Lower leg skin (tissue), 3 donors: ENCODE data around the gene HDAC4.

ENCODE experiments used
- POLR2A ChIP-seq, 2 donors: fragments of 450-650 bp; IDR thresholded peaks; one replicate each; pipeline ENCODE4 v1.6.1; 2016 to 2017; ENCODE audit warnings: antibody characterized with exemption in 2 of 2, mild to moderate bottlenecking in 1 of 2, moderate library complexity in 1 of 2
- TF ChIP-seq, protein P1 (sequence below), 3 donors: fragments of 450-650 bp; IDR thresholded peaks; one replicate each; pipeline ENCODE4 v1.5.1; 2016; ENCODE audit warnings: antibody characterized with exemption in 3 of 3, mild to moderate bottlenecking in 3 of 3, moderate library complexity in 2 of 3

DNA sequence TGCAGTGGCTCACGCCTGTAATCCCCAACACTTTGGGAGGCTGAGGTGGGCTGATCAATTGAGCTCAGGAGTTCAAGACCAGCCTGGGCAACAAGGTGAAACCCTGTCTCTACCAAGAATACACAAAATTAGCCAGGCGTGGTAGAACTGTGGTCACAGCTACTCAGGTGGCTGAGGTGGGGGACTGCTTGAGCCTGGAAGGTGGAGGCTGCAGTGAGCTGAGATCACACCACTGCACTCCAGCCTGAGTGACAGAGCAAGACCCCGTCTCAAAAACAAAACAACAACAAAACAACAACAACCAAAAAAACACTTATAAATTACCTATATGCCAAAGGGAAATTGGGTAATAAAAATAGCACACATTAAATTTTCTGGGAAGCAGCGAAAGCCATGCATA lies 141.6 kb downstream of the HDAC4 start:
- TF ChIP-seq, protein P1, sequence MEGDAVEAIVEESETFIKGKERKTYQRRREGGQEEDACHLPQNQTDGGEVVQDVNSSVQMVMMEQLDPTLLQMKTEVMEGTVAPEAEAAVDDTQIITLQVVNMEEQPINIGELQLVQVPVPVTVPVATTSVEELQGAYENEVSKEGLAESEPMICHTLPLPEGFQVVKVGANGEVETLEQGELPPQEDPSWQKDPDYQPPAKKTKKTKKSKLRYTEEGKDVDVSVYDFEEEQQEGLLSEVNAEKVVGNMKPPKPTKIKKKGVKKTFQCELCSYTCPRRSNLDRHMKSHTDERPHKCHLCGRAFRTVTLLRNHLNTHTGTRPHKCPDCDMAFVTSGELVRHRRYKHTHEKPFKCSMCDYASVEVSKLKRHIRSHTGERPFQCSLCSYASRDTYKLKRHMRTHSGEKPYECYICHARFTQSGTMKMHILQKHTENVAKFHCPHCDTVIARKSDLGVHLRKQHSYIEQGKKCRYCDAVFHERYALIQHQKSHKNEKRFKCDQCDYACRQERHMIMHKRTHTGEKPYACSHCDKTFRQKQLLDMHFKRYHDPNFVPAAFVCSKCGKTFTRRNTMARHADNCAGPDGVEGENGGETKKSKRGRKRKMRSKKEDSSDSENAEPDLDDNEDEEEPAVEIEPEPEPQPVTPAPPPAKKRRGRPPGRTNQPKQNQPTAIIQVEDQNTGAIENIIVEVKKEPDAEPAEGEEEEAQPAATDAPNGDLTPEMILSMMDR (IDR thresholded peaks at IDR 0.05): no peak
- TF ChIP-seq POLR2A (IDR thresholded peaks at IDR 0.05): no peak
